ACC112 (cell line): Measurements from ENCODE around the gene SLC9A9.

Experiments
- H2AFZ ChIP-seq: fragments of 200-600 bp; sonication (generic); one replicate; pipeline ENCODE4 v1.6.0; 2017; ENCODE audit warnings: antibody characterized with exemption, low read length; ENCODE audit not compliant: unreplicated experiment
- H3K27ac ChIP-seq: fragments of 200-600 bp; sonication (generic); 2 replicates; pipeline ENCODE4 v1.5.1; 2014; ENCODE audit warnings: low read depth, mild to moderate bottlenecking, antibody characterized with exemption, low read length, moderate library complexity
- H3K27me3 ChIP-seq: fragments of 200-600 bp; sonication (generic); 2 replicates; pipeline ENCODE4 v1.6.1; 2014; ENCODE audit warnings: mild to moderate bottlenecking, antibody characterized with exemption, low read length, moderate library complexity, mixed read lengths; ENCODE audit not compliant: insufficient read depth
- H3K36me3 ChIP-seq: fragments of 200-600 bp; sonication (generic); 2 replicates; pipeline ENCODE4 v1.6.1; 2016; ENCODE audit warnings: mild to moderate bottlenecking, antibody characterized with exemption, low read length, moderate library complexity, mixed read lengths; ENCODE audit not compliant: insufficient read depth
- H3K4me1 ChIP-seq: fragments of 200-600 bp; sonication (generic); one replicate; pipeline ENCODE4 v1.6.1; 2016; ENCODE audit warnings: low read length, mixed read lengths; ENCODE audit not compliant: insufficient read depth, unreplicated experiment, control insufficient read depth
- H3K4me3 ChIP-seq: fragments of 200-600 bp; sonication (generic); 2 replicates; pipeline ENCODE4 v1.5.1; 2014; ENCODE audit warnings: mild to moderate bottlenecking, low read depth, low read length
- H3K79me2 ChIP-seq: fragments of 200-600 bp; sonication (generic); one replicate; pipeline ENCODE4 v1.6.0; 2016; ENCODE audit warnings: low read length; ENCODE audit not compliant: control insufficient read depth, unreplicated experiment, insufficient read depth

The SLC9A9 gene

DNA sequence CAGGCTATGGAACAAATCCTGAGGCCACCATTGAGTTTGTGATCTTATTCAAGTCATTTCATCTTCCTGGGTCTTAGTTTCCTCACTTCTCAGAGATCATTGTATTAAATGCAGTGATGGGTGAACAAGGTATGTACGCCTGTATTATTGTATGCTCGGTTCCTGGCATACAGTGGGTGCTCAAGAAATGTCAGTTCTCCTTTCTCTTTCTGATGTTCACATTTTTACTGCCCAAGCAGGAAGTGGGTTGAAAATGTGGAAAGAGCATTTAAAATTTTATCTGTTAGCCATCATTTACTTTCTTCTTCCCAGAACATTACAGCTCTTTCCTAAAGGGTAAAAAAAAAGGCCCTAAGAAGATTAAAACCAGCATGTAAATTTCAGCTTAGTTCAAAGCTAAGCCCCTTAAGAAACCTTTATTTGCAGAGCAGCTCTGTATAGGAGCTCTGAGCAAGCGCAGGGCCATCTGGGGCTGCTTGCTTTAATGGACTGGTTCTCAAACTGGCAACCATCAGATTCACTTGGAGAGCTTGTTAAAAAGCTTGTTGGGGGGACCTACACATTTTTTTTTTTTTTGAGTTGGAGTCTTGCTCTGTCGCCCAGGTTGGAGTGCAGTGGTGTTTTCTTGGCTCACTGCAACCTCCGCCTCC lies 549.3 kb downstream of the SLC9A9 start:
- Histone ChIP-seq H3K27me3 (no peaks in the 10 kb centered on the region), H3K79me2 (no peaks in the 10 kb centered on the region), H2AFZ (no peak overlapping the region), H3K27ac (no peak overlapping the region), H3K36me3 (no peaks in the 10 kb centered on the region), H3K4me3 (no peak overlapping the region), H3K4me1 (peaks cover 27% of the 10 kb centered on the region)

DNA sequence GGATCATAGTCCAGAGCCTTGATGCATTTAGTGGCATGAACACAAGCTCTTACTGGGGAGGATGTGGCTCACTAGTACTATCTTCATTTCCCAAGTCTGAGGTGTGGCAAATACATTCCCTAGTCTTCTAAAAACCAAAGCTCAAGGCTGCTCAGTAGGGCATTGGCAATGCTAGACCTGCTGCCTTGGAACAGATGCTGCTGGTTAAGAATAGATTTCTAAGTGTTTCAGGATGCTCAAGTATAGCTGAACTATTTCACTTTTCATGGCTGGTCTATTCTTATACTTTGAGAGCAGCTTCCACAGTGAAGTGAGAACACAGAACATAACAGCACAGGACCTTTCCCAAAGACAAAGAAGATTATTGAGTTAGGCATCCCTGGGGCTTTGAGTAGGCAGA lies 549.9 kb downstream of the SLC9A9 start:
- H3K4me1 ChIP-seq, result peaks cover 20% of the 10 kb centered on the region
- no peak overlapping the region for H3K4me3 ChIP-seq
- H3K27me3 ChIP-seq, result no peaks in the 10 kb centered on the region
- no peak overlapping the region for H2AFZ ChIP-seq
- H3K27ac ChIP-seq, result no peak overlapping the region
- no peaks in the 10 kb centered on the region for H3K79me2 ChIP-seq
- H3K36me3 ChIP-seq, result no peaks in the 10 kb centered on the region

DNA sequence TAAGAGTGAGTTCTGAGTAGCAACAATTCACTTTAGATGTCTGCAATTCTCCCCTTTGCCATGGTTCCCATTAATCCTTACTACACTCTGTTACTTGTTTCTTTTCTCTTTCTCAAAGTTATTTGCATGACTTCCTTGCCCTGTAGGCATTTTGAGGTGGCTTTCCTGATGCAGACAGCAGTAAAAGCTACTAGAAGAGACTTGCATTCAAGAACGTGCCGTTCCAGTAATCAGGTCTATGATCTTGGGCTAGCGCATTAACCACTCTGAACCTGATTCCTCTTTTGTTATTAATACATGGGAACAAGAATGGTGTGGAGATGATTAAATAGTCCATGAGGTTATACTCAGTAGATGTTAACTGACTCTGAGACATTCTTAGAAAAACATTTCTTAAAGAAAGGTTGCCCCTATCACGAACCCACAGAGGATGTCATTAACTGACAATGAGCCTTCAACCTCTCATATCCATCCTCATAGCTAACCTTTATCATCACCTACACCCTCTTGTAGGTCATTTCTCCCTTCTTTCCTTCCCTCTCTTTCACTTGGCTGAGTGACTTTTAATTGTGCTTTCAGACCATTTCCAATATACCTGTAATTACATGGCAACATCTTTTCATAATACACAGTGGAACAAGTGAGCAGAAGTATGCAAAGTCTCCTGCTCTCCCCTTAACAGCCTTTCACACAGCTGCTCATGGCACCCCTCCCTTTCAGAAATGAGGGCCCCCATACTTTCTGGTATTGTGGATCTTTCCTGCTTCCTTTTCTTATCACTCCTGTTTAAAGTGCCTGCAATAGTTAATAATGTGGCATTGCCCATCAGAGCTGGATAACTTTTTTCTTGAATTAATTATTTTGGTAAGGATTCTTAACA lies 552.8 kb downstream of the SLC9A9 start:
- no peaks in the 10 kb centered on the region for H3K36me3 ChIP-seq
- H2AFZ ChIP-seq, result no peak overlapping the region
- H3K27ac ChIP-seq, result no peak overlapping the region
- H3K4me3 ChIP-seq, result no peak overlapping the region
- H3K79me2 ChIP-seq, result no peaks in the 10 kb centered on the region
- H3K4me1 ChIP-seq, result no peaks in the 10 kb centered on the region
- H3K27me3 ChIP-seq, result no peaks in the 10 kb centered on the region

DNA sequence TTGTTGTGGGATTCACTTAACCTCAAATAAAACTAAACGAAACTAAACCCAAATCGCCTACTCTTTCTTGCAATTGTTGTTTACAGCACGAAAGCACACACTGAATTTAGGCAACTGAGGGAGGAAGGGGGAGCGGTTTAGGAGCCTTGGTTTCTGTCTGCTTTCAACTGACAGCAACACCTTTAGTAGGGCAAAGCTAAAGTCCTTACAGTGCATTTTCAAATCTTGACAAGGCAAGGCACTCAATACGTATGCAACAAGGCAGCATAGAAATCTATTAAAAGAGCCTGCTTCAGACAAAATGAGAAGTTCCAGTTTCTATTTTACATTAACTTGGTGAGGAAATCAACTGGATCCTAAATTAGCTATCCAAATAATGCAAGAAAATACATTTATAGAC lies 554.1 kb downstream of the SLC9A9 start:
- Histone ChIP-seq H3K4me3 (no peak overlapping the region), H3K27ac (no peak overlapping the region), H3K36me3 (no peaks in the 10 kb centered on the region), H3K27me3 (peaks cover 2% of the 10 kb centered on the region; the same call in 1 of the 2 replicates), H3K79me2 (no peaks in the 10 kb centered on the region), H3K4me1 (no peaks in the 10 kb centered on the region), H2AFZ (no peak overlapping the region)

DNA sequence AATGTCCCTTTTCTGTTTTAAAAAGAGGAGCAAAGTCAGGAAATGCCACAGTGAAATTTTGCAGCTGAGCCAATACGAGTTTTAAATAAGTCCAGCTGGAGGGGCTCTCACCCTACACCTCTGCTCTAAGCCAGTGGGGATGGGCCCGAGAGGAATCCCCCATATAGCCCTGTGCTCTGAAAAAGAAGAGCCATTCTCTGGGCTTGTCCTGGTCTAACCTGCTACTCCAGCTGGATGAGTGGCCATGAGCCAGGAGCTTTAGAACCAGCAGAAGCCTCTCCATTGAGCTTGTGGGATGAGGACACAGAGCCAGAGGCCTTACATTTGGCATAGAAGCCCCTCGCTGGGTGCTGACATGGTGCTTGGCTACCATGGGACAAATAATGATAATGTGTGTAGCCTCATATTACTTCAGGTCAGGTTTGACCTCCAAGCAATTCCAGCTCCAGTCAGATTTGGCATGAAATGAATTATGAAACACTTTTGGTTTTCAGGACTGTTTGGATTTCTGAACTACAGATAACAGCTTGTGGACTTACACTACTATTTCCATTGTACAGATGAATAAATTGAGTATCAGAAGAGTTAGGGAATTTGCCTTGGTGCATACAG lies 556.3 kb downstream of the SLC9A9 start:
- Histone ChIP-seq H3K79me2 (no peaks in the 10 kb centered on the region), H2AFZ (no peak overlapping the region), H3K27me3 (peaks cover 11% of the 10 kb centered on the region; the same call in 1 of the 2 replicates), H3K36me3 (no peaks in the 10 kb centered on the region), H3K4me3 (no peak overlapping the region), H3K27ac (no peak overlapping the region), H3K4me1 (no peaks in the 10 kb centered on the region)

DNA sequence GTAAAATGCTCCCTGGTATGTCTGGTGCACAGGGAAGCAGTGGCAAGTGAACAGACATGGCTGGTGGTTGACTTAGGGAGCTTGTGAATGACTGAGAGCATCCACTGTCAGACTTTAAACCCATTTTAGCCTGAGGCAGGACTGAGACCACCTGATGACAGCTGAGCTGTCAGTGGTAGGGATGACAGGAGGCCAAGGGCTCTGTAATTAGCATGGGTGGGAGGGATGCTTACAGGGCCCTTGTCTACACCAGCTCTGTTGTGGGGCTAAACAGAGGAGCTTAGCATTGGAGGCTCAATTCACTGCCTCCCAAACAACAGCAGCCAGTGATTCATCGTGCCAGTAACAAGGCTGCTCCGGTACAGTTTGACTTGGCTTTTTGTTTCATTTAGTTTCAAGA lies 559.3 kb downstream of the SLC9A9 start:
- no peak overlapping the region for H2AFZ ChIP-seq
- peaks cover 11% of the 10 kb centered on the region; the same call in 1 of the 2 replicates for H3K27me3 ChIP-seq
- H3K36me3 ChIP-seq, result no peaks in the 10 kb centered on the region
- H3K27ac ChIP-seq, result no peak overlapping the region
- H3K79me2 ChIP-seq, result no peaks in the 10 kb centered on the region
- no peak overlapping the region for H3K4me3 ChIP-seq
- H3K4me1 ChIP-seq, result peaks cover 3% of the 10 kb centered on the region

DNA sequence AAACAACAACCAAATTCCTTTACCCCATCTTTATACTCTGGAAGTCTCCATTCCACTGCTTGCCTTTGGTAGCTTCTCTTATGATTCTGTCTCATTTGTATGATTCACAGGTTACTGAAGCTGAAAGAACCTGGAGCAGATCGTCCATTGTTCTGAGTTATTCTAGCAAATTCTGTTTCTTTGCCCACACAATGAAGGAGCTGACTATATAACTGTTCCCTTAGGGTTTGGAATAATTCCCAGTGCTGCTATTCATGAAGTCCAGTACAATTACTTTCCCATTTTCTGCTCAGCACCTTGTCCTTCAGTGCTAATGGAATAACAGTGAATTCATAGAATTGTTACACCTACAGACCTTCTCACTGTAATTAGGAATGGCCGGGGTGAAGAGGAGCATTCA lies 560.9 kb downstream of the SLC9A9 start:
- H2AFZ ChIP-seq, result no peak overlapping the region
- no peaks in the 10 kb centered on the region for H3K79me2 ChIP-seq
- H3K36me3 ChIP-seq, result no peaks in the 10 kb centered on the region
- H3K4me3 ChIP-seq, result no peak overlapping the region
- H3K4me1 ChIP-seq, result peaks cover 13% of the 10 kb centered on the region
- H3K27me3 ChIP-seq, result peaks cover 11% of the 10 kb centered on the region; the same call in 1 of the 2 replicates
- H3K27ac ChIP-seq, result no peak overlapping the region

DNA sequence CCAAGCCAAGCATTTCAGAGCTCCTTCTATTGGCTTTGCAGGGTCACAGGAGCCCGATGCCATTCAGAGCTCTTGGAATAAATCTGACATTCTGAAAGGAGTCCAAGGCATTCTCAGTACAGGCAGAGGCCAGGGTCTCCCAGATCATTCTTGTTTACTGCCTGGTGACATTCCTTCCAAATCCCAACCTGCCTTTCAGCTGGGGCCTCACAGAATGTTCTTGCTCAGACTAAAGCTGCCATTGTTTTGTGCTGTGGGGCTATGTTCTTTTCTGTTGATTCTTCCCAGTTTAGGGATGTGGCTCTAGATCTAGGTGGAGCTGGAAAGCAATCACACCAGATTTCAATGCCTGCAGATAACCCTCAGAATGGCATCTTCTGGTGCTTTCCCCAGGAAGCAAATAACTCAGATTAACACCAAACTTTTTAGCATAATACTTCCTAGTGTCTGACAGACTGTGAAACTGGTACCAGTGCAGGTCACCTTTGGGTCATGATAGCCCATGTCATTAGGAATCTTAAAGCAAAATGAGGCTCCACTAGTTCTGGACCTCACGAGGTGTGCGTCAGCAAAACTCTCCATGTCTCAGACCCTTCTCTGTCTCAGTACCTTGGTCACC lies 561.8 kb downstream of the SLC9A9 start:
- H3K27ac ChIP-seq, result no peak overlapping the region
- peaks cover 11% of the 10 kb centered on the region; the same call in 1 of the 2 replicates for H3K27me3 ChIP-seq
- H2AFZ ChIP-seq, result no peak overlapping the region
- no peaks in the 10 kb centered on the region for H3K36me3 ChIP-seq
- no peak overlapping the region for H3K4me3 ChIP-seq
- H3K4me1 ChIP-seq, result peaks cover 13% of the 10 kb centered on the region
- no peaks in the 10 kb centered on the region for H3K79me2 ChIP-seq

DNA sequence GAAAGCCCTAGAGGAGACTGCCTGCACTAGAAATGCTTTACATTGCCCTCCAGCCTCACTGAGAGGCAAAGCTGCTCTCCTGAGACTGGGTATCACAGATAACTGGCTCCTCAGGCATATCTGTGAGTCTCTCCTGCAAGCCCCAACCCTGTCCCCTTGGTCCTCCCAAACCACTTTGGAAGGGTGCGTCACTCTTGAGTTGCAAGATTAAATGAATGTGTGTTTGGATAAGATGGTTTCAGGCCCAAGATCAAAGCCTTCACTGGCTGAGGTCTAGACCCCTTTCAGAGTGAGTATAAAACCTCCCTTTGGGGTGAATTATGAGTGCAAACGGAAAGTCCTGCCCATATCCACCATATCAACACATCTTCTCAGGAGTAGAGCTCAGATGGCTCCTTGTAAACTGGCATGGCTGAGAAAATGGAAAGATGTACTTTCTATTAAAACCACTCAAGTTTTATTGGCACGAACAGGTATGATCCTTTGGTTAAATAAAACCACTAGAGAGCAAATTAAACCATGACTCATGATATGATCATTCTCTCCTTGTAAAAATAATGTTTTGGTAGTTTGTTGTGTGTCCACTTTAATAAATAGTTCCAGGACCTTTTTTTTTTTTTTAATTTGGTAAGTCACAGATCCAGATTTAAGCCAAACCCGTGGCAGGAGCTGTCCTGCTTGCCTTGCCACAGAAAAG lies 564.7 kb downstream of the SLC9A9 start:
- no peak overlapping the region for H3K27ac ChIP-seq
- no peaks in the 10 kb centered on the region for H3K79me2 ChIP-seq
- H3K27me3 ChIP-seq, result 0 out of 2 replicates have a peak, but pooled peaks cover 5% of the 10 kb centered on the region
- H2AFZ ChIP-seq, result no peak overlapping the region
- H3K36me3 ChIP-seq, result no peaks in the 10 kb centered on the region
- peaks cover 13% of the 10 kb centered on the region for H3K4me1 ChIP-seq
- H3K4me3 ChIP-seq, result no peak overlapping the region

DNA sequence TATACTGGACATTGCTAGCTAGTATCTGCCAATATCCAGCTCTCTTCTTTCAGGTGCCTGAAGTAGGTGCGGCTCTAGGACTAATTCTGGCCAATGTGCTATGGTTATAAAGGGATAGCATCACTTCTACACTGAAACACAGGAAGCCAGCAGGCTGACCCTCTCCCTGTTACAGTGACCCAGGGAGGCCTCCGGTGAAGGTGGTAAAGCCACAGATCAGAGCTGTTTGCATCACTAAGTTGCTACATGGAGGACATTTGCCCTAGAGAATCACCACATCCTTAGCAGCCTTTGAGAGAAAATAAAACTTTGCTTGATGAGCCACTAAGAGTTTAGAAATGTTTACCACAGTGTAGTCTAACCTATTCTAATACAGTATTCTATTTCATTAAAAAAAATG lies 567.3 kb downstream of the SLC9A9 start:
- no peaks in the 10 kb centered on the region for H3K36me3 ChIP-seq
- peaks cover 13% of the 10 kb centered on the region for H3K4me1 ChIP-seq
- H3K27ac ChIP-seq, result no peak overlapping the region
- H3K27me3 ChIP-seq, result no peaks in the 10 kb centered on the region
- no peaks in the 10 kb centered on the region for H3K79me2 ChIP-seq
- no peak overlapping the region for H3K4me3 ChIP-seq
- no peak overlapping the region for H2AFZ ChIP-seq
